Endodermal cell (in vitro differentiated cells): ENCODE data around the gene TBC1D22B. TPM values are rescaled to one million over a fixed set of nuclear protein-coding genes. Genes with fewer than 3 reads are reported as not detected.
A peak's percentile ranks its signal among the peaks of the same experiment; 100 is the strongest.

Source experiments
- DNase-seq: peaks from one replicate; pipeline ENCODE4 v3.0.0-alpha.2; 2017
- H3K27ac ChIP-seq: 2 replicates; pipeline ENCODE4 v1.5.1; 2013; ENCODE audit warnings: mild to moderate bottlenecking, low read depth, low read length, moderate library complexity
- H3K27me3 ChIP-seq: 2 replicates; pipeline ENCODE4 v1.6.1; 2013; ENCODE audit warnings: mild to moderate bottlenecking, low read length, moderate library complexity; ENCODE audit not compliant: insufficient read depth, control insufficient read depth, poor library complexity, severe bottlenecking
- H3K36me3 ChIP-seq: 2 replicates; pipeline ENCODE4 v1.7.0; 2013; ENCODE audit warnings: mild to moderate bottlenecking, low read length, moderate library complexity; ENCODE audit not compliant: control insufficient read depth, insufficient read depth
- H3K4me1 ChIP-seq: one replicate; pipeline ENCODE4 v1.7.0; 2013; ENCODE audit warnings: low read length; ENCODE audit not compliant: control insufficient read depth, insufficient read depth
- H3K4me3 ChIP-seq: 2 replicates; pipeline ENCODE4 v1.5.1; 2013; ENCODE audit warnings: mild to moderate bottlenecking, low read length, moderate library complexity
- H3K9ac ChIP-seq: 2 replicates; pipeline ENCODE4 v1.6.1; 2013; ENCODE audit warnings: mild to moderate bottlenecking, low read length, moderate library complexity; ENCODE audit not compliant: poor library complexity, severe bottlenecking; ENCODE audit errors: extremely low read depth
- H3K9me3 ChIP-seq: 2 replicates; pipeline ENCODE4 v1.6.1; 2013; ENCODE audit warnings: mild to moderate bottlenecking, low read length, moderate library complexity; ENCODE audit not compliant: control insufficient read depth
- H3K27ac Mint-ChIP-seq: 2 replicates; pipeline ENCODE4 v1.8.0; 2020; ENCODE audit warnings: mixed read lengths
- H3K27me3 Mint-ChIP-seq: 2 replicates; pipeline ENCODE4 v1.8.0; 2021; ENCODE audit warnings: mild to moderate bottlenecking, mixed read lengths; ENCODE audit not compliant: insufficient read depth
- H3K36me3 Mint-ChIP-seq: 2 replicates; pipeline ENCODE4 v1.8.0; 2020; ENCODE audit warnings: low read depth, mixed read lengths
- H3K4me1 Mint-ChIP-seq: 2 replicates; pipeline ENCODE4 v1.8.0; 2020; ENCODE audit warnings: mixed read lengths
- H3K4me3 Mint-ChIP-seq: 2 replicates; pipeline ENCODE4 v1.8.0; 2020; ENCODE audit warnings: mild to moderate bottlenecking, moderate library complexity, mixed read lengths
- H3K9me3 Mint-ChIP-seq: 2 replicates; pipeline ENCODE4 v1.8.0; 2020; ENCODE audit warnings: mild to moderate bottlenecking, mixed read lengths
- WGBS, 2 experiments: methylation state at CpG; one replicate each; pipeline versions ENCODE4 v1.1.5 to v1.1.7; 2013; ENCODE audit warnings: missing lambda C conversion rate in 2 of 2, mixed read lengths in 1 of 2; ENCODE audit not compliant: insufficient coverage in 1 of 2, insufficient read length in 1 of 2; 5-methylcytosine and 5-hydroxymethylcytosine counted together
- total RNA-seq, 2 donors: library from RNA; stranded (reverse); fragmentation: NEBNext Ultra II Directional in 1 of 2; extraction: Animal tissue kit (Norgen Biotek cat#: 25700) in 1 of 2; gene quantifications; 2 replicates in 1 of 2; 3 replicates in 1 of 2; pipeline ENCODE4 v1.2.1, GENCODE V29; 2021
- TF ChIP-seq, protein P1 (sequence below): fragments of 200-600 bp; sonication (generic); conservative IDR thresholded peaks from 2 replicates; pipeline ENCODE4 v1.5.0; 2021; ENCODE audit warnings: antibody characterized with exemption, mild to moderate bottlenecking

Gene TBC1D22B
- total RNA-seq, 2 donors from 2014 or later = 13.8 to 20.1 TPM

GRCh38 chr6:37321101-37321500, 63.5 kb downstream of the TBC1D22B start:
- H3K27ac Mint-ChIP-seq = no peak overlapping the region
- H3K36me3 Mint-ChIP-seq = peaks cover 11% of the 10 kb centered on the region

DNA sequence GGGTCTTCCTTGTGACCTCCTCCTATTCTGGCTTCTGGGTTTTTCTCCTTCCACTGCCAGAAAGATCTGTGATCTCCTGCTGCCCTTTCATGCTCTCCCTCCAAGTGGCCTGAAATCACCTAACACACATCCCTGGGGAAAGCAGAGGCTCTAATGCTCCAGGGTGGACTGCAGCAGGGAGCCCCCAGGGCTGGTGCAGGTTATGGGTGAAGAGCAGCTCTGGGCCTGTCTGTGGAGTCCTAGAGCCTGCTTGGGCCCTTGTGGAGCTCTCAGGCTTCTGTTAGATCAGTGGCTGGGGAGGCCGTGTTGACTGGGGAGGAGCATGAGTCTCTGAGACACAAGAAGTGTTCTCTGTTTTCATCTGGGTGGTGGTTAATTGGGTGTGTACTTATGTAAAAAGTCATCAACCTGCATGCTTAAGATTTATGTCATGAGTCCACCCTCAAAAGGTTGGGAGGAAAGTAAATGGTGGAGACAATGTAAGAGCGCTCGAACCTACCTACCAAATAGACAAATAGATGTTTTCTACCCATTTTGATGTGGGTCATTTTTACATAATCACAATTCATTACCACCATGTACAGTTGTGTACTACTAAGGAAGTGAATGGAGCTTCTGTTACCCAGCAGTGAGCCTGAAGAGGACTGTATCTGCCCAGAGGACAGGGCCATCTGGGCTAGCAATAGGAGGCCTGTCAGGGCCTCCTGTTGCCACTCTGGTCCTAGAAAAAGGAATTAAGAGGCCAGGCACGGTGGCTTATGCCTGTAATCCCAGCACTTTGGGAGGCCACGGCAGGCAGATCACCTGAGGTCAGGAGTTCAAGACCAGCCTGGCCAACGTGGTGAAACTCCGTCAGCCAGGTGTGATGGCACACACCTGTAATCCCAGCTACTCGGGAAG, 64.2 kb downstream of the TBC1D22B start:
- Histone ChIP-seq H3K9me3 (no peaks in the 10 kb centered on the region), H3K27ac (no peak overlapping the region), H3K4me3 (no peak overlapping the region), H3K4me1 (peaks cover 14% of the 10 kb centered on the region), H3K27me3 (no peaks in the 10 kb centered on the region), H3K36me3 (peaks cover 59% of the 10 kb centered on the region), H3K9ac (no peak overlapping the region)
- WGBS, 2 experiments = 89 to 95% methylated on average over 5 to 8 of the region's 8 CpGs
- DNase-seq = no peak
- Mint-ChIP-seq H3K27ac (peak overlapping the region; percentile 36), H3K4me3 (no peak overlapping the region), H3K36me3 (peaks cover 9% of the 10 kb centered on the region), H3K27me3 (no peaks in the 10 kb centered on the region), H3K4me1 (peaks cover 15% of the 10 kb centered on the region), H3K9me3 (no peaks in the 10 kb centered on the region)
- TF ChIP-seq, protein P1, sequence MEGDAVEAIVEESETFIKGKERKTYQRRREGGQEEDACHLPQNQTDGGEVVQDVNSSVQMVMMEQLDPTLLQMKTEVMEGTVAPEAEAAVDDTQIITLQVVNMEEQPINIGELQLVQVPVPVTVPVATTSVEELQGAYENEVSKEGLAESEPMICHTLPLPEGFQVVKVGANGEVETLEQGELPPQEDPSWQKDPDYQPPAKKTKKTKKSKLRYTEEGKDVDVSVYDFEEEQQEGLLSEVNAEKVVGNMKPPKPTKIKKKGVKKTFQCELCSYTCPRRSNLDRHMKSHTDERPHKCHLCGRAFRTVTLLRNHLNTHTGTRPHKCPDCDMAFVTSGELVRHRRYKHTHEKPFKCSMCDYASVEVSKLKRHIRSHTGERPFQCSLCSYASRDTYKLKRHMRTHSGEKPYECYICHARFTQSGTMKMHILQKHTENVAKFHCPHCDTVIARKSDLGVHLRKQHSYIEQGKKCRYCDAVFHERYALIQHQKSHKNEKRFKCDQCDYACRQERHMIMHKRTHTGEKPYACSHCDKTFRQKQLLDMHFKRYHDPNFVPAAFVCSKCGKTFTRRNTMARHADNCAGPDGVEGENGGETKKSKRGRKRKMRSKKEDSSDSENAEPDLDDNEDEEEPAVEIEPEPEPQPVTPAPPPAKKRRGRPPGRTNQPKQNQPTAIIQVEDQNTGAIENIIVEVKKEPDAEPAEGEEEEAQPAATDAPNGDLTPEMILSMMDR = no peak

More at GRCh38 chr6:37321101-37321500, 63.5 kb downstream of the TBC1D22B start:
- Histone ChIP-seq H3K27me3 (no peaks in the 10 kb centered on the region), H3K36me3 (peaks cover 66% of the 10 kb centered on the region), H3K27ac (no peak overlapping the region), H3K4me3 (no peak overlapping the region), H3K4me1 (peaks cover 14% of the 10 kb centered on the region), H3K9ac (no peak overlapping the region), H3K9me3 (no peaks in the 10 kb centered on the region)
- Mint-ChIP-seq H3K4me3 (no peak overlapping the region), H3K9me3 (no peaks in the 10 kb centered on the region), H3K4me1 (peaks cover 15% of the 10 kb centered on the region), H3K27me3 (no peaks in the 10 kb centered on the region)
- no peak for DNase-seq
- TF ChIP-seq, protein P1 = no peak

DNA sequence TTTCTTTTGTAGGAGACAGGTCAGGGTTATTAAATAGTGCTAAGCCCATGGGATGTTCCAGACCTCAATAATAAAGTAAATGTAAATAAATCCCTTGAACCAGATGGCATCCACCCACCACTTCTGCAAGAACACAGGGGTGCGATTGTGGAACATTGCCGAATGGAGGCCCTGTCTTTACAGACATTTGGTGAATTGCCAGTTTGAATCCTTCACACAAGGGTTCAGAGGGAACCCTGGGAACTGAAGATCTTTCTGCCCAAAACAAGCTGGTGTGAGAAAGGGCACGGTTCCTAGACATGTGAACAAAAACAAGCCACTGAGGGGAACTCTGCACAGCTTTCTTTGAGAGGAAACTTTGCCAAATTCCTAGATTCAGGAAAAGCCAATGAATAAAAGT, 66.0 kb downstream of the TBC1D22B start:
- Mint-ChIP-seq H3K4me3 (no peak overlapping the region), H3K36me3 (peaks cover 15% of the 10 kb centered on the region), H3K9me3 (peaks cover 1% of the 10 kb centered on the region), H3K4me1 (peaks cover 15% of the 10 kb centered on the region), H3K27ac (no peak overlapping the region), H3K27me3 (no peaks in the 10 kb centered on the region)
- no peaks in the 10 kb centered on the region for H3K27me3 ChIP-seq
- peaks cover 14% of the 10 kb centered on the region for H3K4me1 ChIP-seq
- H3K4me3 ChIP-seq = no peak overlapping the region
- no peak overlapping the region for H3K27ac ChIP-seq
- peaks cover 44% of the 10 kb centered on the region for H3K36me3 ChIP-seq
- peak; percentile 7 for DNase-seq
- H3K9me3 ChIP-seq = no peaks in the 10 kb centered on the region
- no peak overlapping the region for H3K9ac ChIP-seq
- TF ChIP-seq, protein P1 = no peak
- WGBS, 2 experiments = 63 to 64% methylated on average over 3 of the region's 3 CpGs
